Gastroesophageal sphincter (tissue), 4 donors: Measurements from ENCODE around the gene ACSS3. TPM values are rescaled to one million over a fixed set of nuclear protein-coding genes. Genes with fewer than 3 reads are reported as not detected.

Experiments
- ATAC-seq: fragments of 150-250 bp; one replicate; pipeline ENCODE4 v1.9.1; 2016; ENCODE audit warnings: mild to moderate bottlenecking, moderate library complexity
- H3K27ac ChIP-seq, 4 donors: fragments of 200-600 bp; sonication (generic) in 3 of 4; 1 replicate in 3 of 4; 2 replicates in 1 of 4; pipeline ENCODE4 v1.5.1; 2016 to 2019
- H3K27me3 ChIP-seq: fragments of 200-600 bp; sonication (generic); one replicate; pipeline ENCODE4 v1.5.1; 2019
- H3K36me3 ChIP-seq, 2 donors: fragments of 200-600 bp; sonication (generic); one replicate each; pipeline ENCODE4 v1.5.1; 2019; ENCODE audit warnings: control low read depth in 1 of 2
- H3K4me1 ChIP-seq, 3 donors: fragments of 200-600 bp; sonication (generic); 1 replicate in 2 of 3; 2 replicates in 1 of 3; pipeline ENCODE4 v1.5.1; 2016 to 2019; ENCODE audit warnings: control low read depth in 2 of 3
- H3K4me3 ChIP-seq, 2 donors: fragments of 200-600 bp; sonication (generic); one replicate each; pipeline ENCODE4 v1.5.1; 2019; ENCODE audit warnings: mild to moderate bottlenecking in 1 of 2, moderate library complexity in 1 of 2
- H3K9me3 ChIP-seq, 3 donors: fragments of 200-600 bp; sonication (generic); one replicate each; pipeline ENCODE4 v1.5.1; 2017 to 2019; ENCODE audit warnings: control low read depth in 2 of 3
- EP300 ChIP-seq: sonication (generic); formaldehyde crosslinking; IDR thresholded peaks from one replicate; pipeline ENCODE4 v1.6.1; 2017; ENCODE audit warnings: antibody characterized with exemption, mild to moderate bottlenecking
- POLR2A ChIP-seq, 2 donors: fragments of 450-650 bp; IDR thresholded peaks; one replicate each; pipeline ENCODE4 v1.6.1; 2017; ENCODE audit warnings: antibody characterized with exemption in 2 of 2, mild to moderate bottlenecking in 2 of 2, moderate library complexity in 1 of 2
- POLR2AphosphoS5 ChIP-seq: sonication (generic); formaldehyde crosslinking; IDR thresholded peaks from one replicate; pipeline ENCODE4 v1.6.1; 2017; ENCODE audit warnings: antibody characterized with exemption
- WGBS, 2 donors: methylation state at CpG; one replicate each; pipeline ENCODE4 v1.1.5; 2018; ENCODE audit warnings: low coverage in 1 of 2; 5-methylcytosine and 5-hydroxymethylcytosine counted together
- total RNA-seq, 4 donors: library from RNA; depleted of rRNA; stranded (reverse); fragments of >200 nt; gene quantifications; one replicate each; pipeline ENCODE4 v1.1.0, GENCODE V29; 2016
- TF ChIP-seq, protein P1 (sequence below), 4 experiments: fragments of 200-600 bp in 2 of 4; fragments of 450-650 bp in 2 of 4; sonication (generic) in 1 of 4; IDR thresholded peaks; one replicate each; pipeline ENCODE4 v1.5.1; 2017 to 2019; ENCODE audit warnings: antibody characterized with exemption in 4 of 4, mild to moderate bottlenecking in 2 of 4, moderate library complexity in 2 of 4

The ACSS3 gene
- total RNA-seq, 4 donors from 2014 or later = 6.8 to 19.0 (median 13.5) TPM

- no peak for ATAC-seq
- Histone ChIP-seq H3K4me1 (peaks cover 0 to 5% (median 0%) of the 10 kb centered on the region in 3 donors), H3K27me3 (no peaks in the 10 kb centered on the region), H3K9me3 (no peaks in the 10 kb centered on the region), H3K27ac (no peak overlapping the region), H3K4me3 (no peak overlapping the region), H3K36me3 (no peaks in the 10 kb centered on the region)
- 82 to 87% methylated on average over 2 of the region's 2 CpGs for WGBS, 2 donors
- TF ChIP-seq POLR2A (IDR thresholded peaks at IDR 0.05) (no peak), POLR2AphosphoS5 (no peak), EP300 (no peak)
- TF ChIP-seq, protein P1, sequence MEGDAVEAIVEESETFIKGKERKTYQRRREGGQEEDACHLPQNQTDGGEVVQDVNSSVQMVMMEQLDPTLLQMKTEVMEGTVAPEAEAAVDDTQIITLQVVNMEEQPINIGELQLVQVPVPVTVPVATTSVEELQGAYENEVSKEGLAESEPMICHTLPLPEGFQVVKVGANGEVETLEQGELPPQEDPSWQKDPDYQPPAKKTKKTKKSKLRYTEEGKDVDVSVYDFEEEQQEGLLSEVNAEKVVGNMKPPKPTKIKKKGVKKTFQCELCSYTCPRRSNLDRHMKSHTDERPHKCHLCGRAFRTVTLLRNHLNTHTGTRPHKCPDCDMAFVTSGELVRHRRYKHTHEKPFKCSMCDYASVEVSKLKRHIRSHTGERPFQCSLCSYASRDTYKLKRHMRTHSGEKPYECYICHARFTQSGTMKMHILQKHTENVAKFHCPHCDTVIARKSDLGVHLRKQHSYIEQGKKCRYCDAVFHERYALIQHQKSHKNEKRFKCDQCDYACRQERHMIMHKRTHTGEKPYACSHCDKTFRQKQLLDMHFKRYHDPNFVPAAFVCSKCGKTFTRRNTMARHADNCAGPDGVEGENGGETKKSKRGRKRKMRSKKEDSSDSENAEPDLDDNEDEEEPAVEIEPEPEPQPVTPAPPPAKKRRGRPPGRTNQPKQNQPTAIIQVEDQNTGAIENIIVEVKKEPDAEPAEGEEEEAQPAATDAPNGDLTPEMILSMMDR (IDR thresholded peaks at IDR 0.05) = no peak
These were observed 185.2 kb downstream of the ACSS3 start for GRCh38 chr12:81263072-81263471.

DNA sequence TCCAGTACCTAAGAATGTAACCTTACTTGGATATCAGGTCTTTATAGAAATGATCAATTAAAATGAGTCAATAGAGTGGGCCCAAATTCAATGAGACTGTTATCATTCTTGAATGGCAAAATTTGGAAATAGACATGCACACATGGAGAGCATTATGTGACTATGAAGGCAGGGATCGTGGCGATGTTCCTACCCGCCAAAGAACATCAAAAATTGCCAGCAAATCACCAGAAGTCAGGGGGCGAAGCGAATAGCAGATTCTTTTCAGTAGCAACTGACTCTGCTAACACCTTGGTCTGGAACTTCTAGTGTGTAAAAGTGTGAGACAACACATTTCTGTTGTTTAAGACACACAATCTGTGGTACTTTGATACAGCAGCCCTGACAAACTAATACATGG is 192.5 kb downstream of the ACSS3 start:
- 86 to 92% methylated on average over 5 of the region's 5 CpGs for WGBS, 2 donors
- no peak overlapping the region for H3K4me3 ChIP-seq
- H3K4me1 ChIP-seq = peaks cover 0 to 5% (median 0%) of the 10 kb centered on the region in 3 donors
- no peak overlapping the region for H3K27ac ChIP-seq
- ATAC-seq = no peak
- H3K27me3 ChIP-seq = no peaks in the 10 kb centered on the region
- TF ChIP-seq EP300 (no peak), POLR2A (IDR thresholded peaks at IDR 0.05) (no peak), POLR2AphosphoS5 (no peak)
- TF ChIP-seq, protein P1 (IDR thresholded peaks at IDR 0.05) = no peak
- H3K9me3 ChIP-seq = no peaks in the 10 kb centered on the region
- no peaks in the 10 kb centered on the region for H3K36me3 ChIP-seq

GRCh38 chr12:81274637-81275529 is 197.0 kb downstream of the ACSS3 start:
- no peak for ATAC-seq
- no peaks in the 10 kb centered on the region for H3K27me3 ChIP-seq
- WGBS, 2 donors = 40 to 53% methylated on average over 7 to 8 of the region's 8 CpGs
- no peaks in the 10 kb centered on the region for H3K36me3 ChIP-seq
- H3K9me3 ChIP-seq = no peaks in the 10 kb centered on the region
- TF ChIP-seq, protein P1 (IDR thresholded peaks at IDR 0.05) = no peak
- TF ChIP-seq POLR2A (IDR thresholded peaks at IDR 0.05) (no peak), POLR2AphosphoS5 (no peak), EP300 (no peak)
- H3K4me3 ChIP-seq = no peak overlapping the region
- H3K27ac ChIP-seq = no peak overlapping the region
- H3K4me1 ChIP-seq = no peaks in the 10 kb centered on the region

GRCh38 chr12:81284137-81284536 is 206.3 kb downstream of the ACSS3 start:
- no peak overlapping the region for H3K4me3 ChIP-seq
- TF ChIP-seq EP300 = no peak
- TF ChIP-seq, protein P1 (IDR thresholded peaks at IDR 0.05) = no peak
- no peak for TF ChIP-seq POLR2AphosphoS5
- TF ChIP-seq POLR2A (IDR thresholded peaks at IDR 0.05) = no peak
- no peaks in the 10 kb centered on the region for H3K27me3 ChIP-seq
- no peaks in the 10 kb centered on the region for H3K36me3 ChIP-seq
- no peak overlapping the region for H3K27ac ChIP-seq
- no peaks in the 10 kb centered on the region for H3K4me1 ChIP-seq
- 44 to 83% methylated on average over 1 to 3 of the region's 3 CpGs for WGBS, 2 donors
- no peak for ATAC-seq
- H3K9me3 ChIP-seq = no peaks in the 10 kb centered on the region

- ATAC-seq = no peak
- Histone ChIP-seq H3K4me3 (no peak overlapping the region), H3K9me3 (no peaks in the 10 kb centered on the region), H3K27me3 (no peaks in the 10 kb centered on the region), H3K27ac (no peak overlapping the region), H3K4me1 (no peaks in the 10 kb centered on the region), H3K36me3 (no peaks in the 10 kb centered on the region)
- TF ChIP-seq, protein P1 (IDR thresholded peaks at IDR 0.05) = no peak
- TF ChIP-seq EP300 = no peak
- TF ChIP-seq POLR2A (IDR thresholded peaks at IDR 0.05) = no peak
- TF ChIP-seq POLR2AphosphoS5 = no peak
These were observed 210.8 kb downstream of the ACSS3 start for GRCh38 chr12:81288651-81289050.
